Endothelial cell of umbilical vein (primary cell): ENCODE results near the gene SLC4A2. TPM values are rescaled to one million over a fixed set of nuclear protein-coding genes. Genes with fewer than 3 reads are reported as not detected.

Source experiments
- BruUV-seq: library from RNA; stranded (reverse); fragments of 400-500 nt; replicated peaks from 2 replicates; lab custom pipeline; 2021; lab: Mats Ljungman, UMichigan
- CTCF ChIA-PET: fragments of 300-600, 350-600 bp; sonication (Branson Sonifier 250); formaldehyde crosslinking; loops from one replicate; lab custom pipeline; 2021; ENCODE audit warnings: antibody characterized with exemption, inconsistent platforms; lab: Charles Lee
- POLR2A ChIA-PET: fragments of 300-600, 350-600 bp; sonication (Branson Sonifier 250); formaldehyde crosslinking; loops from one replicate; lab custom pipeline; 2021; ENCODE audit warnings: antibody characterized with exemption, inconsistent platforms; lab: Charles Lee
- DNase-seq: peaks from one replicate; pipeline ENCODE4 v3.0.0-alpha.2; 2011; ENCODE audit warnings: low read depth, low spot score
- FAIRE-seq: peaks from 2 replicates; lab custom pipeline; 2011; peaks lifted over from hg19 to GRCh38; lab: Jason Lieb, UNC
- H2AFZ ChIP-seq: 2 replicates; pipeline ENCODE4 v1.6.0; 2012; ENCODE audit warnings: low read depth, low read length, control low read depth, inconsistent platforms
- H3K27ac ChIP-seq: 2 replicates; pipeline ENCODE4 v1.5.1; 2011; ENCODE audit warnings: low read depth, mild to moderate bottlenecking, control low read depth, low read length, moderate library complexity; ENCODE audit not compliant: insufficient read depth
- H3K27me3 ChIP-seq, 2 experiments: 2 replicates each; pipeline versions ENCODE4 v1.6.0 to v1.6.1; 2011; ENCODE audit warnings: low read length in 2 of 2, mixed read lengths in 1 of 2; ENCODE audit not compliant: control insufficient read depth in 2 of 2, insufficient read depth in 2 of 2
- H3K36me3 ChIP-seq, 2 experiments: 2 replicates in 1 of 2; 3 replicates in 1 of 2; pipeline ENCODE4 v1.5.1; 2011; ENCODE audit warnings: low read length in 2 of 2, mild to moderate bottlenecking in 1 of 2, moderate library complexity in 1 of 2; ENCODE audit not compliant: control insufficient read depth in 2 of 2, insufficient read depth in 2 of 2; ENCODE audit errors: extremely low read depth in 1 of 2
- H3K4me1 ChIP-seq: 3 replicates; pipeline ENCODE4 v1.5.1; 2011; ENCODE audit warnings: mild to moderate bottlenecking, low read length; ENCODE audit not compliant: control insufficient read depth, insufficient read depth; ENCODE audit errors: extremely low read depth
- H3K4me2 ChIP-seq: 2 replicates; pipeline ENCODE4 v1.6.1; 2011; ENCODE audit warnings: low read length, control low read depth, mixed read lengths; ENCODE audit not compliant: insufficient read depth
- H3K4me3 ChIP-seq, 3 experiments: fragments of 200-600 bp in 1 of 3; sonication (generic), shearing (Covaris generic) in 1 of 3; replicated peaks in 1 of 3; 2 replicates each; pipeline ENCODE4 v1.5.1; 2011 to 2016; ENCODE audit warnings: control low read depth in 3 of 3, low read length in 3 of 3, mild to moderate bottlenecking in 2 of 3, inconsistent platforms in 1 of 3, low read depth in 1 of 3, moderate library complexity in 1 of 3; ENCODE audit not compliant: insufficient read depth in 1 of 3
- H3K79me2 ChIP-seq: 2 replicates; pipeline ENCODE4 v1.6.0; 2012; ENCODE audit warnings: low read length, inconsistent platforms; ENCODE audit not compliant: control insufficient read depth, insufficient read depth
- H3K9ac ChIP-seq: replicated peaks from 2 replicates; pipeline ENCODE3; 2011; ENCODE audit warnings: low read length, control low read depth; ENCODE audit not compliant: insufficient read depth; ENCODE audit errors: extremely low read depth
- H3K9me1 ChIP-seq: replicated peaks from 3 replicates; pipeline ENCODE4 v1.6.0; 2011; ENCODE audit warnings: mild to moderate bottlenecking, low read length; ENCODE audit not compliant: control insufficient read depth, insufficient read depth; ENCODE audit errors: extremely low read depth
- H3K9me3 ChIP-seq: replicated peaks from 2 replicates; pipeline ENCODE4 v1.5.1; 2012; ENCODE audit warnings: low read length, inconsistent platforms; ENCODE audit not compliant: control insufficient read depth, insufficient read depth
- H4K20me1 ChIP-seq: replicated peaks from 2 replicates; pipeline ENCODE3; 2011; ENCODE audit warnings: mild to moderate bottlenecking, low read length; ENCODE audit not compliant: control insufficient read depth, insufficient read depth; ENCODE audit errors: extremely low read depth
- CTCF ChIP-seq, 2 donors: IDR thresholded peaks; 1 replicate in 1 of 2; 2 replicates in 1 of 2; pipeline ENCODE4 v1.5.1; 2011; ENCODE audit warnings: low read length in 2 of 2, mild to moderate bottlenecking in 2 of 2, moderate library complexity in 2 of 2, control low read depth in 1 of 2, inconsistent platforms in 1 of 2, low read depth in 1 of 2; ENCODE audit not compliant: insufficient read depth in 1 of 2; ENCODE audit errors: extremely low read depth in 1 of 2
- EZH2 ChIP-seq: IDR thresholded peaks from 2 replicates; pipeline ENCODE4 v1.6.1; 2012; ENCODE audit warnings: borderline replicate concordance, low read depth, mild to moderate bottlenecking, moderate library complexity, low read length, inconsistent platforms; ENCODE audit not compliant: severe bottlenecking
- FOS ChIP-seq: IDR thresholded peaks from 2 replicates; pipeline ENCODE4 v1.6.1; 2011; ENCODE audit warnings: mild to moderate bottlenecking, low read length, moderate library complexity, borderline replicate concordance; ENCODE audit not compliant: insufficient read depth
- GATA2 ChIP-seq: IDR thresholded peaks from 2 replicates; pipeline ENCODE4 v1.7.0; 2011; ENCODE audit warnings: low read depth, mild to moderate bottlenecking, moderate library complexity, mixed read lengths, low read length; ENCODE audit not compliant: insufficient read length, insufficient read depth
- JUN ChIP-seq: IDR thresholded peaks from 2 replicates; pipeline ENCODE4 v1.6.1; 2011; ENCODE audit warnings: borderline replicate concordance, low read depth; ENCODE audit not compliant: insufficient read length, insufficient read depth
- MAX ChIP-seq: IDR thresholded peaks from 2 replicates; pipeline ENCODE4 v1.6.1; 2011; ENCODE audit not compliant: insufficient read depth, insufficient read length
- MYC ChIP-seq: IDR thresholded peaks from one replicate; pipeline ENCODE4 v1.6.1; 2011; ENCODE audit warnings: mild to moderate bottlenecking, low read depth, low read length
- POLR2A ChIP-seq: IDR thresholded peaks from 2 replicates; pipeline ENCODE4 v1.6.1; 2012; ENCODE audit warnings: low read depth, mild to moderate bottlenecking, control low read depth, low read length
- POLR2AphosphoS5 ChIP-seq: IDR thresholded peaks from 2 replicates; pipeline ENCODE4 v1.6.1; 2012; ENCODE audit warnings: low read depth, mild to moderate bottlenecking, control low read depth, low read length, moderate library complexity; ENCODE audit not compliant: insufficient read depth
- dilution Hi-C: fragments of 300-500 bp; cut with MboI; formaldehyde crosslinking; loops from one replicate; pipeline ENCODE4 v1.15.0; 2019; ENCODE audit warnings: low sequenced_read_pairs; ENCODE audit not compliant: extremely low pct_ligation_motif_present
- intact Hi-C: fragments of 100-400 bp; cut with micrococcal nuclease; formaldehyde crosslinking; loops from one replicate; pipeline ENCODE4 v1.10.0; 2022
- polyA plus RNA-seq, 4 experiments: library from polyadenylated mRNA; depleted of rRNA in 3 of 4; stranded (reverse) in 3 of 4; unstranded in 1 of 4; fragments of >200 nt; gene quantifications; 2 replicates each; pipeline versions ENCODE4 v1.2.1 to v1.2.3, GENCODE V29; 2011 to 2012; ENCODE audit warnings: missing spikeins in 1 of 4
- total RNA-seq: library from RNA; stranded (reverse); gene quantifications from 2 replicates; pipeline ENCODE4 v1.2.3, GENCODE V29; 2021

The SLC4A2 gene
- total and polyA plus RNA-seq, 2 donors (not counting 3 experiments of a cell fraction or from before 2014, with no cell fraction given) = 108 to 172 TPM

GRCh38 chr7:151077705-151078232 is 18.4 kb downstream of the SLC4A2 start:
- CTCF ChIA-PET = interaction anchor here (0.7 to 3.0 kb wide), 6 partner anchors 7 to 179 kb away, joined by 3 to 12 read pairs (median 4); no protein-coding TSS in a partner anchor
- H3K27ac ChIP-seq = no peak overlapping the region
- H2AFZ ChIP-seq = no peak overlapping the region
- H3K9me3 ChIP-seq = no peaks in the 10 kb centered on the region
- H3K4me2 ChIP-seq = no peak overlapping the region
- peaks cover 28% of the 10 kb centered on the region for H3K79me2 ChIP-seq
- H4K20me1 ChIP-seq = no peaks in the 10 kb centered on the region
- BruUV-seq = no TSS peak
- H3K9me1 ChIP-seq = no peaks in the 10 kb centered on the region
- FAIRE-seq = no peak
- no peaks in the 10 kb centered on the region for H3K27me3 ChIP-seq
- peaks cover 29% of the 10 kb centered on the region for H3K4me1 ChIP-seq
- H3K9ac ChIP-seq = no peak overlapping the region
- no peak overlapping the region for H3K4me3 ChIP-seq
- no peak for DNase-seq
- TF ChIP-seq FOS = no peak
- no peak for TF ChIP-seq EZH2
- no peak for TF ChIP-seq POLR2A
- no peak for TF ChIP-seq MAX
- no peak for TF ChIP-seq CTCF (IDR thresholded peaks at IDR 0.05; ENCODE audit: extremely low read depth in 1 of 2, insufficient read depth in 1 of 2, low read depth in 1 of 2, low read length in 2 of 2)
- TF ChIP-seq POLR2AphosphoS5 = no peak
- TF ChIP-seq JUN = no peak
- TF ChIP-seq GATA2 = no peak
- no peak for TF ChIP-seq MYC
- peaks cover 2 to 23% of the 10 kb centered on the region in 2 experiments for H3K36me3 ChIP-seq
- intact Hi-C loops (no loop called here), dilution Hi-C loops (no loop called here)
- POLR2A ChIA-PET = no interaction called here
